ENCODE results near the gene TNRC18. TPM values are rescaled to one million over a fixed set of nuclear protein-coding genes. Genes with fewer than 3 reads are reported as not detected.
"Not testable (repeated sequence)": the region's sequence is repeated elsewhere in the genome, so short reads cannot be mapped to it uniquely, and the experiment has no call there.

The TNRC18 gene
- polyA plus RNA-seq, 3 donors = 0.64 to 49.9 (median 0.70) TPM

- no peak for TF ChIP-seq CTCF (IDR thresholded peaks at IDR 0.05)
- Mint-ChIP-seq H3K9me3 (peaks cover 0 to 13% (median 7%) of the 10 kb centered on the region in 7 donors), H3K4me1 (no peaks in the 10 kb centered on the region), H3K36me3 (peaks cover 64 to 99% of the 10 kb centered on the region in 2 donors), H3K27ac (peak overlapping the region in 3 of 7 donors; percentile 36 to 73 (median 56)), H3K4me3 (no peak overlapping the region), H3K27me3 (ENCODE audit: low read depth in 3 of 3) (peaks cover 0 to 2% (median 0%) of the 10 kb centered on the region in 3 donors)
- Histone ChIP-seq H4K20me1 (ENCODE audit: insufficient read depth, low read length) (peaks cover 68% of the 10 kb centered on the region), H3K9me3 (replicated peaks in 1 of 2; ENCODE audit: control insufficient read depth in 1 of 2, insufficient read depth in 1 of 2, low read length in 2 of 2) (no peaks in the 10 kb centered on the region), H3K9ac (ENCODE audit: insufficient read depth, low read length, poor library complexity, severe bottlenecking) (no peak overlapping the region), H2AFZ (ENCODE audit: insufficient read depth, low read depth, low read length, poor library complexity, severe bottlenecking) (no peak overlapping the region), H3K36me3 (replicated peaks in 1 of 2; ENCODE audit: control insufficient read depth in 1 of 2, insufficient read depth in 2 of 2, low read length in 2 of 2) (peaks cover 88 to 94% of the 10 kb centered on the region in 2 donors), H3K4me3 (replicated peaks in 1 of 3; ENCODE audit: low read depth in 2 of 3, low read length in 3 of 3) (no peak overlapping the region), H3K4me2 (replicated peaks; ENCODE audit: extremely low read depth, low read length, poor library complexity, severe bottlenecking) (no peak overlapping the region), H3K79me2 (ENCODE audit: insufficient read depth, low read length) (peaks cover 8% of the 10 kb centered on the region), H3K4me1 (ENCODE audit: control insufficient read depth in 1 of 2, insufficient read depth in 2 of 2, low read length in 2 of 2) (no peaks in the 10 kb centered on the region), H3K27ac (ENCODE audit: low read depth in 1 of 2, low read length in 2 of 2) (no peak overlapping the region), H3K27me3 (ENCODE audit: control insufficient read depth in 2 of 2, insufficient read depth in 2 of 2, low read length in 2 of 2) (no peaks in the 10 kb centered on the region)
- DNase-seq = no peak
- 100% methylated on average over 3 of the region's 10 CpGs for WGBS (ENCODE audit: insufficient coverage)
- intact Hi-C loops (cut with micrococcal nuclease) = no loop called here
These were observed 98.7 kb downstream of the TNRC18 start for GRCh38 chr7:5324961-5325360.

GRCh38 chr7:5323800-5324781 lies 99.5 kb downstream of the TNRC18 start:
- H3K9ac ChIP-seq (ENCODE audit: insufficient read depth, low read length, poor library complexity, severe bottlenecking); H2AFZ ChIP-seq (ENCODE audit: insufficient read depth, low read depth, low read length, poor library complexity, severe bottlenecking); H3K4me1 ChIP-seq (ENCODE audit: control insufficient read depth in 1 of 2, insufficient read depth in 2 of 2, low read length in 2 of 2); H3K4me1 Mint-ChIP-seq; H3K4me3 Mint-ChIP-seq; H3K79me2 ChIP-seq (ENCODE audit: insufficient read depth, low read length); H3K9me3 ChIP-seq (replicated peaks in 1 of 2; ENCODE audit: control insufficient read depth in 1 of 2, insufficient read depth in 1 of 2, low read length in 2 of 2); DNase-seq; H3K27me3 Mint-ChIP-seq (ENCODE audit: low read depth in 3 of 3); H3K4me3 ChIP-seq (replicated peaks in 1 of 3; ENCODE audit: low read depth in 2 of 3, low read length in 3 of 3); H3K27ac ChIP-seq (ENCODE audit: low read depth in 1 of 2, low read length in 2 of 2); intact Hi-C loops (cut with micrococcal nuclease); H3K27me3 ChIP-seq (ENCODE audit: control insufficient read depth in 2 of 2, insufficient read depth in 2 of 2, low read length in 2 of 2); H3K4me2 ChIP-seq (replicated peaks; ENCODE audit: extremely low read depth, low read length, poor library complexity, severe bottlenecking): not testable (repeated sequence)
- peak overlapping the region in 2 of 7 donors; percentile 38 to 59 for H3K27ac Mint-ChIP-seq
- H4K20me1 ChIP-seq (ENCODE audit: insufficient read depth, low read length) = peaks cover 62% of the 10 kb centered on the region
- H3K9me3 Mint-ChIP-seq = peaks cover 5 to 19% (median 11%) of the 10 kb centered on the region in 7 donors
- peaks cover 67 to 99% of the 10 kb centered on the region in 2 donors for H3K36me3 Mint-ChIP-seq
- WGBS (ENCODE audit: insufficient coverage) = 98% methylated on average over 25 of the region's 31 CpGs
- peaks cover 86 to 95% of the 10 kb centered on the region in 2 donors for H3K36me3 ChIP-seq (replicated peaks in 1 of 2; ENCODE audit: control insufficient read depth in 1 of 2, insufficient read depth in 2 of 2, low read length in 2 of 2)

All from CD14-positive monocyte (primary cell).